RWPE2 (cell line): ENCODE results near the gene MBTPS1.

Experiments
- ATAC-seq: fragments of 200-7000 bp; cut with Tn5 transposase; 3 replicates; pipeline ENCODE4 v1.9.1; 2021; ENCODE audit warnings: low read depth
- DNase-seq: peaks from one replicate; pipeline ENCODE4 v3.0.0-alpha.2; 2020; ENCODE audit warnings: low spot score
- H3K27ac ChIP-seq: fragments of 450-650 bp; 2 replicates; pipeline ENCODE4 v1.5.1; 2017; ENCODE audit warnings: mild to moderate bottlenecking; ENCODE audit not compliant: poor library complexity, severe bottlenecking
- H3K27me3 ChIP-seq: fragments of 250-450 bp; sonication (Bioruptor Pico); 2 replicates; pipeline ENCODE4 v1.5.1; 2021; ENCODE audit warnings: mild to moderate bottlenecking, moderate library complexity; ENCODE audit not compliant: insufficient read depth, poor library complexity, severe bottlenecking
- H3K36me3 ChIP-seq: fragments of 250-450 bp; sonication (Bioruptor Pico); 2 replicates; pipeline ENCODE4 v1.5.1; 2020; ENCODE audit warnings: low read depth, mild to moderate bottlenecking, moderate library complexity
- H3K4me1 ChIP-seq: fragments of 250-450 bp; sonication (Bioruptor Pico); 2 replicates; pipeline ENCODE4 v1.5.1; 2021; ENCODE audit warnings: mild to moderate bottlenecking, moderate library complexity; ENCODE audit not compliant: insufficient read depth, poor library complexity, severe bottlenecking
- H3K4me3 ChIP-seq: fragments of 250-450 bp; sonication (Bioruptor Pico); 2 replicates; pipeline ENCODE4 v1.5.1; 2021; ENCODE audit warnings: mild to moderate bottlenecking, moderate library complexity; ENCODE audit not compliant: severe bottlenecking
- H3K9me3 ChIP-seq: fragments of 250-450 bp; sonication (Bioruptor Pico); 2 replicates; pipeline ENCODE4 v1.5.1; 2021; ENCODE audit warnings: mild to moderate bottlenecking, moderate library complexity; ENCODE audit not compliant: severe bottlenecking
- TF ChIP-seq, protein P1 (sequence below): fragments of 450-650 bp; IDR thresholded peaks from one replicate; pipeline ENCODE4 v1.5.1; 2017; ENCODE audit warnings: mild to moderate bottlenecking, moderate library complexity; ENCODE audit not compliant: poor library complexity, severe bottlenecking

Gene MBTPS1

DNA sequence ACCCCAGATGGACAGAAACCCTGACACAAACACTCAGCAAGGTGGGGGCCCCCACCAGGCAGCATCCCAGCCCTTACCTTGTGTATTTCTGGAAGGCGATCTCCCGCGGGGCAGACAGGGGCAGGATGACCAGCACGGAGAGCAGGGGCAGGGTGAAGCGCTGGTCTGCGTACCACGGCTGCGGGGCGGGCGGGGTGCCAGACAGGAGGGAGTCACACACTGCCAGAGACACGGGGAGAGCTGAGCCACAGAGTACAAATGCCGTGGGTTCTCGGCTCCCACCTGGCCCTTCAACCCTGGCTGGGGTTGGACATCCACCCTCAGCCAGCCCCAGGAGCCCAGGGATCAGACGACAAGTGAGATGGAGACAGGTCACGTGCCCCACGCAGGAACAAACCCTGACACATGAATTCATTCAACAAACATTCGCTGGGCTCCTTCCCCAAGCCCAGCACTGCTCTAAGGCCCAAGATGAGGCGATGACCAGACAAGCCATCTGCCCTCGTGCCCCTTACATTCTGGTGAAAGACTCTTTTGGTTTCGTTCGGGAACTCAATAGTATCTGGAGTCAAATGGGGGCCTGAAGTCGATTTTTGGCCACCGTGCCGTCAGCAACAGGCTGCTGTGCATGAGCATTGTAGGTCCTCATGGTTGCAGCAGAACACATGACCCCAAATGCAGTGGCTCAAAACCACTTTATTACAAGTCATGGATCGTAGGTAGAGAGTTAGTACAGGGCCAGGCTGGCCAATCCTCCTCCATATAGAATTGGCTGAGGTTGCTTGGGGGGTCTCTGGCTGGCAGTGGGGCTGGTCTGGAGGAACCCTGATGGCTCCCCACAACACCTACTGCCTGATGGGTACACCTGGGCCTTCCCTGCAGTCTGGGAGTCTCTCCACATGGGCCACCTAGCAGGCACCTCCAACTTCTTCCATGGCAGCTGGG is 83.2 kb downstream of the MBTPS1 start:
- TF ChIP-seq, protein P1, sequence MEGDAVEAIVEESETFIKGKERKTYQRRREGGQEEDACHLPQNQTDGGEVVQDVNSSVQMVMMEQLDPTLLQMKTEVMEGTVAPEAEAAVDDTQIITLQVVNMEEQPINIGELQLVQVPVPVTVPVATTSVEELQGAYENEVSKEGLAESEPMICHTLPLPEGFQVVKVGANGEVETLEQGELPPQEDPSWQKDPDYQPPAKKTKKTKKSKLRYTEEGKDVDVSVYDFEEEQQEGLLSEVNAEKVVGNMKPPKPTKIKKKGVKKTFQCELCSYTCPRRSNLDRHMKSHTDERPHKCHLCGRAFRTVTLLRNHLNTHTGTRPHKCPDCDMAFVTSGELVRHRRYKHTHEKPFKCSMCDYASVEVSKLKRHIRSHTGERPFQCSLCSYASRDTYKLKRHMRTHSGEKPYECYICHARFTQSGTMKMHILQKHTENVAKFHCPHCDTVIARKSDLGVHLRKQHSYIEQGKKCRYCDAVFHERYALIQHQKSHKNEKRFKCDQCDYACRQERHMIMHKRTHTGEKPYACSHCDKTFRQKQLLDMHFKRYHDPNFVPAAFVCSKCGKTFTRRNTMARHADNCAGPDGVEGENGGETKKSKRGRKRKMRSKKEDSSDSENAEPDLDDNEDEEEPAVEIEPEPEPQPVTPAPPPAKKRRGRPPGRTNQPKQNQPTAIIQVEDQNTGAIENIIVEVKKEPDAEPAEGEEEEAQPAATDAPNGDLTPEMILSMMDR = no peak
- DNase-seq = no peak
- H3K9me3 ChIP-seq = peaks cover 4% of the 10 kb centered on the region

GRCh38 chr16:84032458-84033178 is 84.1 kb downstream of the MBTPS1 start:
- DNase-seq (no peak), ATAC-seq (no peak)
- Histone ChIP-seq H3K27me3 (no peaks in the 10 kb centered on the region), H3K9me3 (peaks cover 4% of the 10 kb centered on the region), H3K4me1 (no peaks in the 10 kb centered on the region), H3K36me3 (no peaks in the 10 kb centered on the region), H3K27ac (no peak overlapping the region), H3K4me3 (no peak overlapping the region)
- TF ChIP-seq, protein P1 = no peak

More for the DNA sequence above, 83.2 kb downstream of the MBTPS1 start:
- no peak for ATAC-seq
- no peak overlapping the region for H3K27ac ChIP-seq
- no peaks in the 10 kb centered on the region for H3K36me3 ChIP-seq
- H3K4me1 ChIP-seq = no peaks in the 10 kb centered on the region
- H3K4me3 ChIP-seq = no peak overlapping the region
- no peaks in the 10 kb centered on the region for H3K27me3 ChIP-seq

- Histone ChIP-seq H3K9me3 (peaks cover 4% of the 10 kb centered on the region), H3K27me3 (no peaks in the 10 kb centered on the region), H3K36me3 (no peaks in the 10 kb centered on the region), H3K4me1 (no peaks in the 10 kb centered on the region), H3K4me3 (no peak overlapping the region), H3K27ac (no peak overlapping the region)
- DNase-seq = no peak
- ATAC-seq = no peak
- TF ChIP-seq, protein P1 = no peak
These were observed 85.2 kb downstream of the MBTPS1 start for GRCh38 chr16:84031556-84031955.

GRCh38 chr16:84029297-84030047 is 87.3 kb downstream of the MBTPS1 start:
- Histone ChIP-seq H3K27me3 (no peaks in the 10 kb centered on the region), H3K27ac (no peak overlapping the region), H3K36me3 (no peaks in the 10 kb centered on the region), H3K4me3 (no peak overlapping the region), H3K9me3 (peaks cover 1% of the 10 kb centered on the region), H3K4me1 (peaks cover 7% of the 10 kb centered on the region)
- DNase-seq = no peak
- TF ChIP-seq, protein P1 = no peak
- no peak for ATAC-seq
